ENCODE data around the gene TRIM40.

TRIM40 gene, protein sequence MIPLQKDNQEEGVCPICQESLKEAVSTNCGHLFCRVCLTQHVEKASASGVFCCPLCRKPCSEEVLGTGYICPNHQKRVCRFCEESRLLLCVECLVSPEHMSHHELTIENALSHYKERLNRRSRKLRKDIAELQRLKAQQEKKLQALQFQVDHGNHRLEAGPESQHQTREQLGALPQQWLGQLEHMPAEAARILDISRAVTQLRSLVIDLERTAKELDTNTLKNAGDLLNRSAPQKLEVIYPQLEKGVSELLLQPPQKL

DNA sequence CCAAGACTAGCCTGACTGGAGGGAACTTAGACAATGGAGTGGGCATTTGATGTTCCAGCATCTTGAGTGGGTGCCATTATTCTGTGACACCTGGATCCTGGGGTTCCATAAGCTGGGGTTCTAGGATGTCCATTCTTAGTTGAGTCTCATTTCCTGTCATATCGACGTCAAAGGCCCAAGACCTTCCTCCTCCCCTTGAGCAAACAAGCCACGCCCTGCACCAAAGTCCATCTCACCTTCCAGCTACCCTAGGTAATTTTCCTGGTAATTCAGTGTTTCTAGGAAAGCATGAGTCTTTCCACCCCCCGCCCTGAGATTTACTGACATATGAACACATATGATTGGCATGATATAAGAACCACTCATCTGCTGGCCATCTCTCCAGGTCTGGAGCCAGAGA is at the start of gene TRIM40:
TSS of gene TRIM40 (plus strand) at position 384 of the 400 bp plus-strand sequence. CDS start 897 bp downstream, outside the sequence.
- DNase-seq (ENCODE audit: low read depth), result no peak

DNA sequence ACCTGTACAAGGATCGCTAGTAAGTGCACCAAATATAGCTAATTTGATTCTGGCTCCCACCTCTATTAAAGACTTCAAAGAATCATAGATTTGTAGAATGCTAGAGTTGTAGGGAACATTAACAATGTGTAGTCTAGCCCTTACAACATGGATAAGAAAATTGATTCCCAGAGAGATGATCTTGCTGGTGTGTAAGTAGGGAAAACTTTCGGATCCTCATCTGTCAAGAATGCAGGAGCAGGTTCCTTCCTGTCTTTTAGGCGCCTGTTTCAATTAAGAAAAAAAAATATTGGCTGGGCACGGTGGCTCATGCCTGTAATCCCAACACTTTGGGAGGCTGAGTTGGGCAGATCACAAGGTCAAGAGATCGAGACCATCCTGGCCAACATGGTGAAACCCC is 48.1 kb upstream of the TRIM40 start:
- no peak for DNase-seq (ENCODE audit: low read depth)

DNA sequence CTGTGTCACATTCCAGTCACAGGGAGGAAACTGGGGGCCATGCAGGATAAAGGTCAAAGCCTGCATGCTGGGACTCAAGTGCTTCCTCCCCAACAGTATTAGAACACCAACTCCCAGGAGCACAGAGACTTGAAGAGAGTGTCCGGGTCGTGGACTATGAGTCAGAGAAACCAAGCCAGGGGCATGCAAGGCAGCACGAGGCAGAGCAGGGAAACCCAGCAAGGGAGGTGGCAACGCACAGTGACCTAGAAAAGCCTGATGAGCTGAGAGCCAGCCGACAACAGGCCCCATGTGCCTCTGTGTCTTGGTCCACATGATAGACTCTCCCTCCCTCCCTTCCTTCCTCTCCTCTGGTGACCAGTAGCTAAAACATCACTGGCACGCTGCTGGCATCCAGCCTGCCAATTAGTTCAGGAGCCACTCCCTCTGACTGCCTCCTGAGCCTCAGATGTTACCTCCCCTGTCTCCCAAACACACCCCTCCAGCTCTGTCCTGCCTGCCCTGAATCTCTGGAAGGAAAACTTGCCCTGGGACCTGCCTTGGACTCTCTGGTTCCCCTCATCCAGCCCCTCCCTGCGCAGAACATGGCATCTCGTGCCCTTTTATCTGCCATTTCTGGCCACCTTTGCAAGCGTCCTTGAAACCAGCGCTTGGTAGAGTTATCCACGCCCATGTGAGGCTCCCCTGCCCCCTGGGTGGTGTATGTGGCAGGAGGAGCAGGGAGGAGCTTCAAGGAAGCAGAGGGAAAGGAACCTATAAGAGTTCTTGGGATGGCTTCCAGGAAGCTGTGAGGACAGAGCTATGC is 44.2 kb upstream of the TRIM40 start:
- no peak for DNase-seq (ENCODE audit: low read depth)

DNA sequence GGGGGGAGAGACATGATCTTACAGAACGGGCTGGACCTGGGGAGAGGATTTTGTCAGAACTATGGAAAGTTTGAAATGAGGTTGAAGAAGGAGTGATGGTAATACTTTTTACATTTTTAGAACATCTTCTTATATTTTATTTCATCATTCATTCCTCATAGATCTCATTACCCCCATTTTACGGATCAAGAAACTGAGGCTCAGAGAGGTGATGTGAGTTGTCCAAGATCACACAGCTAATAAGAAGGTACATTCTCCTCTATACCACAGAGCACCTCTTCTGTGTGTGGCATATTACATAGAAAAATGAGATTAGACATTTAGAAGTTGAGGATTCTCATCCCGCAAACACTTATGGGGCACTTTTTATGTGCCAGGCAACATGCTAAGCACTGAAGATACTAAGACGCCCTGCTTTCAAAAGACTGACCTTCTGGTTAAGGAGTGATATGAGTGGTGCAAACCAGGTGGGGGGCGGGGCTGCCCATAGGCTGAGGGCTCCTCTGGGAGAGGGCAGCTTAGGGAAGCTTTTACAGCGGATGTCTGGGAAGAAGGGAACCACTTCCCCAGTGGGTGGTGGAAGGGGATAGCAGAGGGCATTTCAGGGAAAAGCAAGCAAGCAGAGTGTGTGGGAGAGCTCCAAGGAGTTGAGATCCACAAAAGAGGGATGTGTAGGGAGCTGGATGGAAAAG is 42.9 kb upstream of the TRIM40 start:
- DNase-seq (ENCODE audit: low read depth), result no peak

DNA sequence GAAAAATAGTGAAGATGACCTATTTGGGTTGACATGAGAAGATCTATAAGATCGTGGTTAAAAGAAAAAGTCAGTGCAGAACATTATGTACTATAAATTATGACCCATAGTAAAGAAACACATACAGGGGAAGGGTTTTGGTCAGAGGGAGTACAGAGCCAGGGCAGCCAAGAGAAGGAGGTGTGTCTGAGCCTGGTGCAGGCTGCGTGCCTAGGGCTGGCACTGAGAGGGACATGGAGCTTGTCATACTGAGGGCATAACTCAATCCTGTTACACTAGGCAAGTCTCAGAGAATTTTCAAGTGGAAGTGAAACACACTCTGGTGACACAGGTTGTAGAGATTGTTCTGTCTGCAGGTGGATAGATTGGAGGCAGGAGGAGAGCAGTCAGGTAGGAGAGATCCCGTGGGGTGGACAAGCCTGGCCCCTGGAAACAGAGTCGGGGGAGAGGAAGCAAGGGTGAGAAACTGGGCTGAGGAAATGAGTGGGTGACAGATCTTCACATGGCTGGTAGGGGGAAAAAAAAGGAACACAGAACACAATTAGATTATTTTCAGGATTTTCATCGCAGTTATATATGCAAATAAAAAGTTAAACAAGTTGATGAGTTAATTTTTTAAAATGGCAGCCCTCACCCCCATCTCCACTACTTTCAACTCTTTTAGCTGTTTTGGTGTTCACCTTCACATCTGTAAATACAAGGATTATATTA is 41.8 kb upstream of the TRIM40 start:
- DNase-seq (ENCODE audit: low read depth), result no peak

DNA sequence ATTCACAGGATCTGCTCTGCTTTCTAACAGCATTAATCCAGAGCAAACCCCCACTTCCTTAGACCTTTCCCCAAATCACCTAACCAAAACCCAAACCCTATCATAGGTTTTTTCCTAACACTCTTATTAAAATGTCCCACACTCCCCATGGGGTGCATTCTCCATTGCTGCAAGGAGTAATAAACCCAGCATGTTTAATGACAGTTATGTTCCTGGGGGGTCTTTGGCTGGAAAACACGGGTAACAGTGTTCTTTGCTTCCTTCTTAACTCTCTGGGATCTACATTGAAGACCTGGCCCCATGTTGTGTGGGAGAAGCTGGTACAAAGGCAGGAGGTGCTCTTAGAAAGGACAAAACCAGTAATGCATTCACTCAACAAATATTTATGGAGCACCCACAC is 39.1 kb upstream of the TRIM40 start:
- DNase-seq (ENCODE audit: low read depth), result no peak

DNA sequence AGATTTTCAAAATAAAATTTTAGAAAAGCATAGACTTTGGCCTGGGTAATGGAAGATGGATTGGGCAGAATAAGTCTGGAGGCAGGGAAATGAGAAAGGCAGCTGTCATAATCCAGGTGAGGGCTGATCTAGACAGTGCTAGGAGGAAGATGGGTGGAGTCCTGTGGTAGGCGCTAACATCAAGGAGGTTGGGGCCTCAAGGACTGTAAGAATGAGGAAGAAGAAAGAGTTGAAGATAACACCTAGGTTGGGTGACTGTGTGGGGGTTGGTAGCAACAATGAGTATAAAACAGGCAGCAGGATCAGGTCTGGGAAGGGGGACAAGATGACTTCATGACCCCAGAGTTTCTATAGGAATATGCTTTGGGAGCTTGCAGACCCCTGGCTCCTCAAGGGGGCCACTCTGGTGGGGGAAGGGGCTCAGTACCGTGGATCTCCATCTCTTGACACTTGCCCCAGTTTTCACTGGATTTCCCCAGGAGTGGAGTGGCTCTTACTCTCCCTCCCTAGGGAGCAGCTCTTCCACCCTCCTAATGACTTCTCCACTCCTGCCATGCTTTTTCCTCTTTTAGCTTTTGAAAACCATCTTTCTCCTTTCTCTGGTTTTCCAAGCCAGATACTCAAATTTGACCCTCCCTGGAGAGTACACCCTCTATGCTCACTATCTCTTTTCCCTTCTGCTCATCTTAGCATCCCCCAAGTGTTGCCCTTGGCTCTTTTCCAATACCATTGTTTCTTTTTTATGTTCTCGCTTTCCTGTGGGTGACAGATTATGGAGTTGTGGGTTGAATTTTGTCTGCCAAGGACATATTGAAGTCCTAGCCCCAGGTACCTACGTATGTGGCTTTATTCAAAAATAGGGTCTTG is 37.8 kb upstream of the TRIM40 start:
- no peak for DNase-seq (ENCODE audit: low read depth)

DNA sequence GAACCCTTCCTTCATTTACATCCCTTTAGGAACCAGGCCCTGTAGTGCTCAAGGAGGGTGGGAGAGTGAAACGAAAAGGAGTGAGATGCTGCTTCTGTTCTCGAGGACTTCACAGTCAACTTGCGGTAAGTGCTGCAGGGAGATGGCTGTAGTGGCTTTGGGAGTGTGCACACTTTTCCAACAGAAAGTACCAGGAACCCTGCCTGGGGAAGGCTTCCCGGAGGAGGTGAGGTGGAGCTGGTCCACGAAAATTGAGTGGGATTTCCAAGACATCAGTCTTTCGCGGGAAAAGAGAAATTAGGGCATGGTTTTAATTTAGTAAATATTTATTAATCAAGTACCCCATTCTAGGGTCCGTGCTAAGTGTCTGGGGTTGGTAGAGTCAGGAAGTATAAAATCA is 35.8 kb upstream of the TRIM40 start:
- no peak for DNase-seq (ENCODE audit: low read depth)

DNA sequence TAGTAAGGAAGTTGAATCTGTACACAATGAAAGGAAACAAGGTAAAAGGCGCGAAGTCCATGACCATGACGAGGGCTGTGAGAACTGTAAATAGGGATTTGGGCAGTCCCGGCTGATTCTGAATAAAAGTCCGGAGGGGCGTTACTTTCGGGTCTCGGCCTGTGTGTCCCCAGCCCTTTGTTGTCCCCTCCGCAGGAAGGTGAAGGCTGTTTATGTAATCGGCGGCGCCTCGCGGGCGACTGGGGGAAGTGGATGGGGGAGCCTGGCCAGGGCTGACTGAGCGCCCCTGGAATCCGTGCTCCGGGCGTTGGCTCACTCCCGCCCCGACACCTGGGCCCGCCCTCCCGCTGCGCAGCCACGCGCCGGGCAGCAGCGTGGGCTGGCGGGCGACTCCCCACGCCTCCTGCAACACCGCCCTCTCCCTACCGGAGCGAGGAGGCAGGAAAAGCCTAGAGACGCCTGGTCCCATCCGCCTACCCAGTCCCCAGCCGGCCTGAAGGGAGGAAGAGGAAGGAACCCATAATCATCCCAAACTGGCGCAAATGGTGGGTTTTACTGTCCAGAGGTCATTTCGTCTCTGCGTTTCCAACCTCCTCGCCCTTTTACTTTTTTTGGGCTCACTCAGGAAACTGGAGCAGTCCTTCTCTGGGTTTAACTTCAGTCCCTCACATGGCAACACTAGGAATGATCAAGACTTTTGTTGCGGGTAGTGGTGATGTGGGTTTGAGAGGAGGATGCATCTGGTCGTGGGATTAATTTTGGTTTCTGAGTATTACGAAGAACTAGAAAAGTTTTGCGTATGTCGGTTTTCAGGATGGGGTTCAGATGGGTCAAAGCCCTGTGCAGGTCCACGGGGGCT is 35.1 kb upstream of the TRIM40 start:
- DNase-seq (ENCODE audit: low read depth), result no peak

DNA sequence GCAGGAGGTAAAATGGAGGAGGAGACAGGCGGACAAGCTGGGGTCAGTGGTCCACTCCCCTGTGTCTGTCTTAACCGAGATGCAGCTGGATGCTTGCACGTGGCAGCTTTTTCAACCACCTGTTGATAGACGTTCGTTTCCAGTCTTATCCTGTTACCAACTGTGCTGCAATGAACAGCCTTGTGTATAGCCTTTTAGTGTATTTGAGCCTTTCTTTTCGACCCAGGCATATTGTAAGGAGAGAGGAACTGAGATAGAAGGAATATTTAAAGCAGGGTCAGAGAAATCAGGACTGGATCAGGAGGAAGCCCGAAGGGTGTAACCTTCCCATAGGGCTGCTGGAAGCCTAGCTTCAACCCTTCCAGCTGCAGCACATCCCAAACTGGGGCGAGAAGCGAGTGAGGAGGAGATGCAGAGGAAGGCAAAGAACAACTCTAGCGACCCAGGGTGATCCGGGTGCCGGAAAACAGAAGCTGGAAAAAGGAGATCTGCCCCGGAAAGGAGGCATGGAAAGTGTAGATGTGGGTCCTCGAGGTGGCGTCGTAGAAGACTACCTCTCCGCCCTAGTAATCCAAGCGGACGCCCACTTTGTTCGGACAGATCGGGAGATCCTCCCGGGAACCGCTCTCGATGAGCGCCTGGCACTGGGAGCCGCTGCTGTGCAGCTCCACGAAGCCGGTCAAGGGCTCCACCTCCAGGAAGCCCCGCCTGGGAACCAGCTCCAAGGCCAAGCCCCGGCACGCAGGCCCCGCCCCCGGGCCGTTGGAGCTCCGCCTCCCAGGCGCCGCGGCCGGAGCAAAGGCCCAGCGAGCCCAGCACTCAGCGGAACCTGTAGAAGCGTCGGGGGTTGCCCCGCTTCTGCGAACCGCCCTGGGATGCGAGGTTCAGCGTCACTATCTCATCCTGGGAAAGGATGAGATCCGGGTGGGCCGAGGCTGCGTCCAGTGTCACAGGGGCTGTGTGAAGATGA is 34.2 kb upstream of the TRIM40 start:
- DNase-seq (ENCODE audit: low read depth), result peak; percentile 49

DNA sequence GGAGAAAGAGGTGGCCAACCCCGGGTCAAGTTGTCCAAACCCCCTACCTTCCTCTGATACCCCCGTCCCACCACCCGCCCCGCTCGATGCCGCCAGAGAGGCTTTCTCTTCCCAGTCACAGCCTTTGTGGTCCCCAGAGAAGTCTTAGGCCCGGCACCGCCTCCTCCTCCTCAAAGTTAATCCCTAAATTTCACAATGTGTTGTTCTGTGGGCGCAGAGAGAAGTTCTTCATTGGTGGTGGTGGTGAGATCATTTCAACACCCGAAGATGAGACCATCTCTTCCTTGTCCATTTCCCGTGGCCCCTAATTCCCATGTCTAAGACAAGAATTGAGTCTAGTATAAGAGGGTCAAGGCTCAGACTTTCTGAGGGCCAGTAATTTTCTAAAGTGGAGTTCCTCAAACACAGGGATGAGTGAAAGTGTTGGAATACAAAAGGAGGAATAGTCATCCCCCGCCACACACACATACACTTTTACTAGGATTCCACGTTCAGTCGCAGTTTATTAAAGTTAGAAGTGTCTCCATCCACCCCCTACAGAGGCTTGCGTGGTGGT is 33.4 kb upstream of the TRIM40 start:
- DNase-seq (ENCODE audit: low read depth), result no peak

DNA sequence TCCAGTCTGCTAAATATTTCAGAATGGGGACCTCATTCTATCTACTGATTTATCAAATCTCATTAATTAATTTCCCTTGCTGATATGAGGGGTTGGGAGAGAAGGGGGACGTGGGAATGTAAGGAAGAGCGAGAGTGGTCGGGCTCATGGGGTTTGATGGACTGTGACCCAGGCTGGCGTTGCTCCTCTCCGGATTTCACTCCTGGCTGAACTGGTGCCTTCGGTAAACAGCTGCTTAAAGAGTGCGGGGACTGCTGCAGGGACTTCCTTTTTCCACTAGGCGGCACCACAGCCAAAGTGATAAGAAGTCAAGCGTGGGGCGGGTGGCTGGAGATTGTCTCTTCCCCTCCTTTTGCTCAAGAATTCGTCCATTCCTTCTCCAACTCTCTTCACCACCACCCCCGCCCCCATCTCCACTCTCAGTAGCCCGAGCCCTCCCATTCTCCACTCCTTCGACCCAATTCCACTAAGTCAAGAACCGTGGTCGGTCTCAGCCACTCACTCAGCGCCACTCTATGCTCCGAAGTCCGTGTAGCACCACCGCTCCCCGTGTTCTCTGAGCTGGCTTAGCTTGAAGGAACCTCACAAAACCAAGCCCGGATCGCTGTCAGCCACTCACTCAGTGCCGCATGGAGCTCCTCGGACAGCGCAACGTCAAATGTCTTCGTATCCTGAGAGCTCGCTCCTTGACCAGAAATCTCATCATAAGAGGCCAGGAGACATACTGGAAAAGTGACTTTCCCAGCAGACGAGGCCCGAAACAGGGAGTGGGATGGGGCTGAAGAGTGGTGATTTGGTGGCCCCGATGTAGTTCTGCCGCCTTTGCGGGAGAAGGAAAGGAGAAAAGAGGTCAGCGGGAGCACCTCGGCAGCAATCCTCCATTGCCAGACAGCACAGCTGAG is 32.7 kb upstream of the TRIM40 start:
- peak; percentile 61 for DNase-seq (ENCODE audit: low read depth)

DNA sequence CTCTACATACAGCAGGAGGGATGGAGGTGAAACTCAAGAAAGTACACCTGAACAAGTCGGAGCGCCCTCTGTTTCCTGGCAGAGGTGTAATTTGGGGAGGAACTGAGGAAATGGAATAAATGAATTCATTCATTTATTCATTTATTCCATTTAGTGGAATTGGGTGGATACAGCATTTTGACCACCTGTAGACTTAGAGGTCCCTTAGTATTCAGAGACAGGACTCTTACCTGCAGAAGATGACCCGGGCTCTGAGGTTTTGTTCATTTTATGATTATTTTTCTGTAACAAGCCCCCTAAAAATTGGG is 32.1 kb upstream of the TRIM40 start:
- DNase-seq (ENCODE audit: low read depth), result no peak

DNA sequence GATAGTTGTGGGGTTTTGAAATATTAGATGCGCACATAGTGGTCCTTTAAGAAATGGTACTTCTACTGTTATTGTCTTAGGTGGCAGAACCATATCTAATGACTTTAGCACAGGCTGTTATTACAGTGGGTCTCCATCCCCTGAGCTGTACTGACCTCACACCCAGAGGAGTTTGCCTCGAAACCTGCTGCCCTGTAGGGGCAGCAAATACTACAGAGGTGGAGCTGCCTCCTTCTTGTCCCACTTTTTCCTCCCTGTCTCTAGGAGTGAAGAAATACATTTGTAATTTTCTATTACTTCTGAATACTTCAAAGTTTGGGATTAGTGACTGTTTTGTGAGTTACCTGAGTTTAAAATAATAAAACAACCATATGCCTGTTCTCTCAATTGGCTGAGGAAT is 31.3 kb upstream of the TRIM40 start:
- DNase-seq (ENCODE audit: low read depth), result no peak

DNA sequence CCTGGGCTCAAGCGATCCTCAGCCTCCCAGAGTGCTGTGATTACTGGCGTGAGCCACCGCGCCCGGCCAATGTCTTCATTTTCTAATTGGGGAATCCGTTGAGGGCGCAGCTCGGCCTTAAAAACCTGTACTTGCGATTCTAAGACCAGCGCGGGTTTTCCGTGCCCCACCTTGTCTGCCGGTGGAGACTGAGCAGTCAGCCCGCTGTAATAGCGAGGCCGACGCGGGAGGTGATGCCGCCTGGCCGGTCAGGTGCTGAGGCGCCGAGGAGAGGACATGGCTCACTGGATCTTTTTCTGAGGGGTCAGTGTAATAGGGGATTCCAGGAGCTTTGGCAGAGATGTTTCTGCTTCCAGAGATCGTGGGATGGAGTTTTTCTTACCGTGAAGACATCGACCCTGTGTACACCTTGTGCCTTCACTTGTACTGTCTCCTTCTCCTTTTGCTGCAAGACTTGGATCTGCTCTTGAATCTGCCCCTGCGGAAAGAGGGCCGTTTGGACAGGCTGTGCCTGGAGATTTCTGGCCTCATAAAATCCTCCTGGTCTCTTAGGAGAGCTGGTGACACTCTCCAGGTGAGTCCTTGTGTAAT is 24.6 kb upstream of the TRIM40 start:
- DNase-seq (ENCODE audit: low read depth), result no peak

DNA sequence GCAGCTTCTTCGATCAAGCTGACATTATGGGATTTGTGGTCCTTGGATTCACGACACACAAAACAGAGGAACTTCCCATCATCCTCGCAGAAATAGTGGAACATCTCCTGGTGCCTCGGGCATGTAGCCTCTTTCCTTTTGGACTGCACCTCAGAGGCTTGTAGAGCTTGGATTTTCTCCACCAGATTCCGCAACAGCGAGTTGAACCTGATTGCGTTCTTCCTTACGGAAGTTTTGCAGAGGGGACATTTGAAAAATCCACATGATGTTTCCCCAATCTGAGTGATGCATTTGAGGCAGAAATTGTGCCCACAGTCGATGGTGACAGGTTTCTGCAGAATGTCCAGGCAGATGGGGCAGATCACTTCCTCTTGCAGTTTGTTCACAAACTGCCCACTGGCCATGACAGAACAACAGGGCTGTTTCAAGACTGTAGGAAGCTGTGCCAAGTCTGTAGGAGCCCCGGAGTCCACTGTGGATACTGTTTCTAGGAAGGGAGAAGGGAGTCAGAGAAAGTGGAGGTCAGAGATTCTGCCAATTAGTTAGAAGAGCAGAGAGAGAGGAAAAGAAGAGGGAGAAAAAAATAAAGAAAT is 23.4 kb upstream of the TRIM40 start:
- no peak for DNase-seq (ENCODE audit: low read depth)

Data from stimulated activated CD8-positive, alpha-beta memory T cell treated with anti-CD3 and anti-CD28 coated beads, Interleukin-12 subunit alpha, Interleukin-12 subunit beta, amount 100 ng/mL, for 4 hours (primary cell).